BJ (cell line): ENCODE measurements around the gene PITPNM3. TPM values are rescaled to one million over a fixed set of nuclear protein-coding genes. Genes with fewer than 3 reads are reported as not detected.

ENCODE experiments used
- CTCF ChIA-PET: fragments of 350-600 bp; formaldehyde crosslinking; extraction: SDS; loops from one replicate; lab custom pipeline; 2021; ENCODE audit warnings: antibody characterized with exemption, inconsistent platforms; lab: Yijun Ruan, JAX
- POLR2A ChIA-PET: fragments of 300-600 bp; sonication (Branson Sonifier 250); formaldehyde crosslinking; extraction: SDS; loops from one replicate; lab custom pipeline; 2021; ENCODE audit warnings: antibody characterized with exemption; lab: Charles Lee
- DNase-seq: peaks from one replicate; pipeline ENCODE4 v3.0.0-alpha.2; 2011; ENCODE audit warnings: low read depth
- H3K27me3 ChIP-seq: 2 replicates; pipeline ENCODE4 v1.6.0; 2011; ENCODE audit warnings: low read length; ENCODE audit not compliant: control insufficient read depth, insufficient read depth
- H3K36me3 ChIP-seq: 2 replicates; pipeline ENCODE4 v1.5.1; 2011; ENCODE audit warnings: low read length; ENCODE audit not compliant: control insufficient read depth, insufficient read depth
- H3K4me3 ChIP-seq: 2 replicates; pipeline ENCODE4 v1.5.1; 2011; ENCODE audit warnings: low read depth, mild to moderate bottlenecking, control low read depth, low read length
- CTCF ChIP-seq: IDR thresholded peaks from 2 replicates; pipeline ENCODE4 v1.5.1; 2011; ENCODE audit warnings: low read depth, mild to moderate bottlenecking, control low read depth, inconsistent platforms, low read length, moderate library complexity; ENCODE audit not compliant: insufficient read depth
- polyA plus RNA-seq: library from polyadenylated mRNA; depleted of rRNA; stranded (reverse); fragments of >200 nt; gene quantifications from 2 replicates; pipeline ENCODE4 v1.2.3, GENCODE V29; 2011

Gene PITPNM3
- polyA plus RNA-seq, 1 experiment = 0.64 TPM

GRCh38 chr17:6491071-6491700, 65.2 kb downstream of the PITPNM3 start:
- Histone ChIP-seq H3K36me3 (no peaks in the 10 kb centered on the region), H3K4me3 (no peak overlapping the region), H3K27me3 (peaks cover 2% of the 10 kb centered on the region; the same call in 1 of the 2 replicates)
- DNase-seq = no peak
- ChIA-PET POLR2A (no interaction called here), CTCF (interaction anchor here (1.1 to 2.5 kb wide), 2 partner anchors 11 to 19 kb away, joined by 3 to 17 read pairs; no protein-coding TSS in a partner anchor)
- TF ChIP-seq CTCF = no peak

GRCh38 chr17:6489016-6489550, 67.3 kb downstream of the PITPNM3 start:
- no peak for DNase-seq
- ChIA-PET POLR2A (no interaction called here), CTCF (interaction anchor here (0.6 to 1.0 kb wide), 3 partner anchors 13 to 583 kb away, joined by 3 to 5 read pairs (median 4); no protein-coding TSS in a partner anchor)
- Histone ChIP-seq H3K27me3 (no peaks in the 10 kb centered on the region), H3K36me3 (no peaks in the 10 kb centered on the region), H3K4me3 (no peak overlapping the region)
- no peak for TF ChIP-seq CTCF

DNA sequence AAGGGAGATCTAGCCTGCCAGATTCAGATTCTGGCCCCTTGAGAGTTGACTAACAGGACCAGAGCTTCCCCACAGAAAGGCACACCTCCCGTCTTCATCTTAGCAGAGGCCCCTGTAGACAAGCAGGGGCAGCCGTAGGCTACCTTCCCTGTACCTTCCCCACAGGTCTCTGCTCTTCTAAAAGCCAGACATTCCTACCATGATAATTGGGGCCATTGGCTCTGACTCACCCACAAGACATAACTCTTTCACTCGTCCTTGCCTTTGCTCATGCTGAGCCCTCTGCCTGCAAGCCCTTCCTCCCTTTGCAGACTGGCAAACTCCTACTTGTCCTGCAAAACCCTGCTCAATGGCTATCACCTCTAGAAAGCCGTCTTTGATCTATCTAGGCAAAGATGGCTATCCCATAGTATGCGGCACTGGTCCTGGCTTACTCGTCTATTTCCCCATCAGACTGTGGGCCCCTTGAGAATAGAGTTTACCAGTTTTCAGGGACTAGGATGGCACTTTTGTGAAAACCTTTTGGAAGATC, 68.3 kb downstream of the PITPNM3 start:
- no peaks in the 10 kb centered on the region for H3K36me3 ChIP-seq
- no peak for TF ChIP-seq CTCF
- CTCF ChIA-PET = interaction anchor here (0.6 kb wide), 1 partner anchor 584 kb away, joined by 3 read pairs; no protein-coding TSS in a partner anchor
- H3K4me3 ChIP-seq = no peak overlapping the region
- peaks cover 1% of the 10 kb centered on the region; the same call in 1 of the 2 replicates for H3K27me3 ChIP-seq
- POLR2A ChIA-PET = no interaction called here
- DNase-seq = no peak

DNA sequence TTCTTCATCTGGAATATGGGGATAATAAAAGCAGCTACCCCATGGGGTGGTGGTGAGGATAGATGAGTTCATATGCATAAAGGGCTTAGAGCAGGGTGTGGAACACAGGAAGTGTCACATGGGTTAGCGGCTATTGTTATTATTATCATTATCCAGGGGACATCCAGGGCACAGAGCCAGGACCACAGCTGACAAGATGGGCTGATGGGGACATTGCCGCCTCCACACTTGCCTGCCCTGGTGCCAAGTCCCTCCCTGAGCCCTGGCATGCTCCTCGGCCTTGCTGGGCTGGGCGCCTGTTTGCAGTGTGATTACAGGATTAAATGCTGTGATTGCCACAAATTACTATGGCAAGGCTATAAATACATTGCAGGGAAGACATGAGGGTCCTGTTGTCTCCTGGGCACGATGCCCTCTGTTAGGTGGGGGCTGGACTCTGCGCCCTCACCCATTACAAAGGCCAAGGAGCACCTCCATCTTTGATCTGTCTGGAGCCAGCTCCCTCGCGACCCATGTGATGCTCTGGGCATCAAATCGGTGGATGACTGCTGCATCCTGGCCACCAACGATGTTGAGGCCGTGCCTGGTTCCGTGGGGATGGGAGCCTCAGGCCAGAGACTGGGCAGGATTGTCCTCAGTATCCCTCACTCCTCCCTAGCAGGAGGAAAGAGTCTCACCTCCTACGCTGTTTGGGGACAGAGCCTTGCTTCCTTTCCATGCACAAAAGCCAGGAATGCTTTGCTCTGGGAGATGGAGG, 68.9 kb downstream of the PITPNM3 start:
- ChIA-PET POLR2A (no interaction called here), CTCF (interaction anchor here (1.0 to 2.0 kb wide), 2 partner anchors 14 to 51 kb away, joined by 3 to 7 read pairs; no protein-coding TSS in a partner anchor)
- no peak for DNase-seq
- no peak for TF ChIP-seq CTCF
- H3K36me3 ChIP-seq = no peaks in the 10 kb centered on the region
- peaks cover 1% of the 10 kb centered on the region; the same call in 1 of the 2 replicates for H3K27me3 ChIP-seq
- H3K4me3 ChIP-seq = no peak overlapping the region
